Liver (tissue), 9 donors: ENCODE measurements around the gene MRAS. TPM values are rescaled to one million over a fixed set of nuclear protein-coding genes. Genes with fewer than 3 reads are reported as not detected.

Source experiments
- DNase-seq: peaks from one replicate; pipeline ENCODE4 v3.0.0-alpha.2; 2017; ENCODE audit warnings: low spot score
- H3K27ac ChIP-seq, 2 donors: one replicate each; pipeline ENCODE4 v1.7.0; 2013; ENCODE audit warnings: inconsistent platforms in 2 of 2, low read length in 2 of 2, control low read depth in 1 of 2, low read depth in 1 of 2, mild to moderate bottlenecking in 1 of 2
- H3K27me3 ChIP-seq, 4 donors: one replicate each; pipeline versions ENCODE4 v1.6.1 to v1.7.0; 2013; ENCODE audit warnings: low read length in 3 of 4, inconsistent platforms in 1 of 4, mild to moderate bottlenecking in 1 of 4, moderate library complexity in 1 of 4; ENCODE audit not compliant: control insufficient read depth in 4 of 4, insufficient read depth in 4 of 4
- H3K36me3 ChIP-seq, 4 donors: one replicate each; pipeline versions ENCODE4 v1.6.1 to v1.7.0; 2013; ENCODE audit warnings: low read length in 3 of 4, mild to moderate bottlenecking in 3 of 4, low read depth in 1 of 4, moderate library complexity in 1 of 4; ENCODE audit not compliant: control insufficient read depth in 4 of 4, insufficient read depth in 3 of 4
- H3K4me1 ChIP-seq, 4 donors: one replicate each; pipeline versions ENCODE4 v1.6.1 to v1.7.0; 2013; ENCODE audit warnings: low read length in 3 of 4, mild to moderate bottlenecking in 3 of 4, moderate library complexity in 1 of 4; ENCODE audit not compliant: control insufficient read depth in 4 of 4, insufficient read depth in 4 of 4
- H3K4me3 ChIP-seq, 3 donors: one replicate each; pipeline versions ENCODE4 v1.6.1 to v1.7.0; 2013; ENCODE audit warnings: low read length in 3 of 3, control low read depth in 1 of 3, low read depth in 1 of 3, mild to moderate bottlenecking in 1 of 3
- H3K9ac ChIP-seq, 2 donors: one replicate each; pipeline ENCODE4 v1.7.0; 2013; ENCODE audit warnings: low read length in 2 of 2, mild to moderate bottlenecking in 2 of 2, moderate library complexity in 2 of 2, control low read depth in 1 of 2, low read depth in 1 of 2
- H3K9me3 ChIP-seq, 4 donors: one replicate each; pipeline versions ENCODE4 v1.6.1 to v1.7.0; 2013; ENCODE audit warnings: low read length in 3 of 4; ENCODE audit not compliant: control insufficient read depth in 4 of 4
- EGR1 ChIP-seq, 2 donors: IDR thresholded peaks; 2 replicates each; pipeline ENCODE4 v1.6.1; 2016 to 2018; ENCODE audit warnings: antibody characterized with exemption in 2 of 2, low read depth in 2 of 2
- FOXA1 ChIP-seq: IDR thresholded peaks from 2 replicates; pipeline ENCODE4 v1.6.1; 2016; ENCODE audit warnings: antibody characterized with exemption
- FOXA2 ChIP-seq: IDR thresholded peaks from 2 replicates; pipeline ENCODE4 v1.6.1; 2016; ENCODE audit warnings: antibody characterized with exemption
- GABPA ChIP-seq, 2 donors: IDR thresholded peaks in 1 of 2; conservative IDR thresholded peaks in 1 of 2; 2 replicates each; pipeline ENCODE4 v1.6.1; 2016; ENCODE audit warnings: antibody characterized with exemption in 2 of 2, mild to moderate bottlenecking in 1 of 2, moderate library complexity in 1 of 2
- HNF4A ChIP-seq, 2 donors: conservative IDR thresholded peaks; 2 replicates each; pipeline ENCODE4 v1.6.1; 2016; ENCODE audit warnings: antibody characterized with exemption in 2 of 2, mild to moderate bottlenecking in 2 of 2
- HNF4G ChIP-seq: IDR thresholded peaks from 2 replicates; pipeline ENCODE4 v1.6.1; 2016; ENCODE audit warnings: antibody characterized with exemption
- NR2F2 ChIP-seq: IDR thresholded peaks from 2 replicates; pipeline ENCODE4 v1.6.1; 2016; ENCODE audit warnings: antibody characterized with exemption
- RAD21 ChIP-seq, 2 donors: IDR thresholded peaks; 2 replicates each; pipeline ENCODE4 v1.6.1; 2016; ENCODE audit warnings: antibody characterized with exemption in 2 of 2, mild to moderate bottlenecking in 2 of 2
- RXRA ChIP-seq, 2 donors: IDR thresholded peaks; 2 replicates each; pipeline ENCODE4 v1.6.1; 2017 to 2018; ENCODE audit warnings: antibody characterized with exemption in 2 of 2, mild to moderate bottlenecking in 1 of 2
- SP1 ChIP-seq: IDR thresholded peaks from 2 replicates; pipeline ENCODE4 v1.6.1; 2018; ENCODE audit warnings: antibody characterized with exemption, mild to moderate bottlenecking
- TAF1 ChIP-seq: conservative IDR thresholded peaks from 2 replicates; pipeline ENCODE4 v1.6.1; 2016; ENCODE audit warnings: antibody characterized with exemption, mild to moderate bottlenecking
- YY1 ChIP-seq: IDR thresholded peaks from 2 replicates; pipeline ENCODE4 v1.6.1; 2016; ENCODE audit warnings: antibody characterized with exemption, mild to moderate bottlenecking
- WGBS: extraction: QIAGEN DNeasy Blood & Tissue Kit; methylation state at CpG from one replicate; pipeline ENCODE4 v1.1.7; 2013; 5-methylcytosine and 5-hydroxymethylcytosine counted together
- polyA plus RNA-seq, 2 donors: library from polyadenylated mRNA; stranded (reverse) in 1 of 2; unstranded in 1 of 2; fragments of 200-250 nt in 1 of 2; fragments of >200 nt in 1 of 2; fragmentation: Nextera tagmentation in 1 of 2; extraction: Ambion mirVana in 1 of 2; gene quantifications; one replicate each; pipeline versions ENCODE4 v1.2.1 to v1.2.3, GENCODE V29; 2013 to 2015
- total RNA-seq, 2 donors: library from RNA; depleted of rRNA; stranded (reverse); fragments of >200 nt; gene quantifications; one replicate each; pipeline ENCODE4 v1.2.3, GENCODE V29; 2014
- TF ChIP-seq, protein P1 (sequence below): IDR thresholded peaks from 2 replicates; pipeline ENCODE4 v1.6.1; 2016; ENCODE audit warnings: antibody characterized with exemption
- TF ChIP-seq, protein P2 (sequence below): IDR thresholded peaks from 2 replicates; pipeline ENCODE4 v1.6.1; 2016; ENCODE audit warnings: antibody characterized with exemption, mild to moderate bottlenecking
- TF ChIP-seq, protein P3 (sequence below): IDR thresholded peaks from 2 replicates; pipeline ENCODE4 v1.6.1; 2016; ENCODE audit warnings: antibody characterized with exemption
- TF ChIP-seq, protein P4 (sequence below): fragments of 150-350 bp; IDR thresholded peaks from 2 replicates; pipeline ENCODE4 v1.5.1; 2017; ENCODE audit warnings: improper control_type of control experiment, low read depth, low read length; ENCODE audit not compliant: missing input control
- TF ChIP-seq, protein P5 (sequence below): IDR thresholded peaks from 2 replicates; pipeline ENCODE4 v1.6.1; 2016; ENCODE audit warnings: antibody characterized with exemption
- donor health status: healthy.
- donor health status: healthy.
- donor health status: healthy.
- donor health status: healthy.
- donor health status: healthy.

Gene MRAS
- total and polyA plus RNA-seq, 4 donors, result 1.6 to 2.6 (median 1.9) TPM

DNA sequence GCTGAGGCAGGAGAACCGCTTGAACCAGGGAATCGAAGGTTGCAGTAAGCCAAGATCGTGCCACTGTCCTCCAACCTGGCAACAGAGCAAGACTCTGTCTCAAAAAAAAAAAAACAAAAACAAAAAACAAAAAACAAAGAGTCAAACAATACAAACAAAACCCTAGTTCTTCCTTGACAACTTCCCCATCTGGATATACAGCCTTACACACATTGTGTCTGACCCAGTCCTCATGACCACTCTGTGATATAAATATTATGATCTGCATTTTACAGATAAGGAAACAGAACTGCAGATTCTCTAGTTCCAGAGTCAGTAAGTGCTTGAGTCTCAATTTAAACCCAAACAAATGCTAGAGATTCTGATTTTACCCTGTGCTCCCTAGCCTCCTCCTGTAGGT lies 81.3 kb downstream of the MRAS start:
- TF ChIP-seq, protein P1, sequence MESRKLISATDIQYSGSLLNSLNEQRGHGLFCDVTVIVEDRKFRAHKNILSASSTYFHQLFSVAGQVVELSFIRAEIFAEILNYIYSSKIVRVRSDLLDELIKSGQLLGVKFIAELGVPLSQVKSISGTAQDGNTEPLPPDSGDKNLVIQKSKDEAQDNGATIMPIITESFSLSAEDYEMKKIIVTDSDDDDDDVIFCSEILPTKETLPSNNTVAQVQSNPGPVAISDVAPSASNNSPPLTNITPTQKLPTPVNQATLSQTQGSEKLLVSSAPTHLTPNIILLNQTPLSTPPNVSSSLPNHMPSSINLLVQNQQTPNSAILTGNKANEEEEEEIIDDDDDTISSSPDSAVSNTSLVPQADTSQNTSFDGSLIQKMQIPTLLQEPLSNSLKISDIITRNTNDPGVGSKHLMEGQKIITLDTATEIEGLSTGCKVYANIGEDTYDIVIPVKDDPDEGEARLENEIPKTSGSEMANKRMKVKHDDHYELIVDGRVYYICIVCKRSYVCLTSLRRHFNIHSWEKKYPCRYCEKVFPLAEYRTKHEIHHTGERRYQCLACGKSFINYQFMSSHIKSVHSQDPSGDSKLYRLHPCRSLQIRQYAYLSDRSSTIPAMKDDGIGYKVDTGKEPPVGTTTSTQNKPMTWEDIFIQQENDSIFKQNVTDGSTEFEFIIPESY, result no peak
- no peak for TF ChIP-seq HNF4G
- TF ChIP-seq NR2F2, result no peak
- TF ChIP-seq FOXA2, result no peak
- TF ChIP-seq, protein P2, sequence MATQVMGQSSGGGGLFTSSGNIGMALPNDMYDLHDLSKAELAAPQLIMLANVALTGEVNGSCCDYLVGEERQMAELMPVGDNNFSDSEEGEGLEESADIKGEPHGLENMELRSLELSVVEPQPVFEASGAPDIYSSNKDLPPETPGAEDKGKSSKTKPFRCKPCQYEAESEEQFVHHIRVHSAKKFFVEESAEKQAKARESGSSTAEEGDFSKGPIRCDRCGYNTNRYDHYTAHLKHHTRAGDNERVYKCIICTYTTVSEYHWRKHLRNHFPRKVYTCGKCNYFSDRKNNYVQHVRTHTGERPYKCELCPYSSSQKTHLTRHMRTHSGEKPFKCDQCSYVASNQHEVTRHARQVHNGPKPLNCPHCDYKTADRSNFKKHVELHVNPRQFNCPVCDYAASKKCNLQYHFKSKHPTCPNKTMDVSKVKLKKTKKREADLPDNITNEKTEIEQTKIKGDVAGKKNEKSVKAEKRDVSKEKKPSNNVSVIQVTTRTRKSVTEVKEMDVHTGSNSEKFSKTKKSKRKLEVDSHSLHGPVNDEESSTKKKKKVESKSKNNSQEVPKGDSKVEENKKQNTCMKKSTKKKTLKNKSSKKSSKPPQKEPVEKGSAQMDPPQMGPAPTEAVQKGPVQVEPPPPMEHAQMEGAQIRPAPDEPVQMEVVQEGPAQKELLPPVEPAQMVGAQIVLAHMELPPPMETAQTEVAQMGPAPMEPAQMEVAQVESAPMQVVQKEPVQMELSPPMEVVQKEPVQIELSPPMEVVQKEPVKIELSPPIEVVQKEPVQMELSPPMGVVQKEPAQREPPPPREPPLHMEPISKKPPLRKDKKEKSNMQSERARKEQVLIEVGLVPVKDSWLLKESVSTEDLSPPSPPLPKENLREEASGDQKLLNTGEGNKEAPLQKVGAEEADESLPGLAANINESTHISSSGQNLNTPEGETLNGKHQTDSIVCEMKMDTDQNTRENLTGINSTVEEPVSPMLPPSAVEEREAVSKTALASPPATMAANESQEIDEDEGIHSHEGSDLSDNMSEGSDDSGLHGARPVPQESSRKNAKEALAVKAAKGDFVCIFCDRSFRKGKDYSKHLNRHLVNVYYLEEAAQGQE, result no peak
- TF ChIP-seq, protein P3, sequence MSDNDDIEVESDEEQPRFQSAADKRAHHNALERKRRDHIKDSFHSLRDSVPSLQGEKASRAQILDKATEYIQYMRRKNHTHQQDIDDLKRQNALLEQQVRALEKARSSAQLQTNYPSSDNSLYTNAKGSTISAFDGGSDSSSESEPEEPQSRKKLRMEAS, result no peak
- no peak for TF ChIP-seq HNF4A (conservative IDR thresholded peaks at IDR 0.05)
- TF ChIP-seq TAF1, result no peak
- TF ChIP-seq RAD21 (IDR thresholded peaks at IDR 0.05), result no peak
- no peak for TF ChIP-seq RXRA (IDR thresholded peaks at IDR 0.05)
- TF ChIP-seq, protein P4, sequence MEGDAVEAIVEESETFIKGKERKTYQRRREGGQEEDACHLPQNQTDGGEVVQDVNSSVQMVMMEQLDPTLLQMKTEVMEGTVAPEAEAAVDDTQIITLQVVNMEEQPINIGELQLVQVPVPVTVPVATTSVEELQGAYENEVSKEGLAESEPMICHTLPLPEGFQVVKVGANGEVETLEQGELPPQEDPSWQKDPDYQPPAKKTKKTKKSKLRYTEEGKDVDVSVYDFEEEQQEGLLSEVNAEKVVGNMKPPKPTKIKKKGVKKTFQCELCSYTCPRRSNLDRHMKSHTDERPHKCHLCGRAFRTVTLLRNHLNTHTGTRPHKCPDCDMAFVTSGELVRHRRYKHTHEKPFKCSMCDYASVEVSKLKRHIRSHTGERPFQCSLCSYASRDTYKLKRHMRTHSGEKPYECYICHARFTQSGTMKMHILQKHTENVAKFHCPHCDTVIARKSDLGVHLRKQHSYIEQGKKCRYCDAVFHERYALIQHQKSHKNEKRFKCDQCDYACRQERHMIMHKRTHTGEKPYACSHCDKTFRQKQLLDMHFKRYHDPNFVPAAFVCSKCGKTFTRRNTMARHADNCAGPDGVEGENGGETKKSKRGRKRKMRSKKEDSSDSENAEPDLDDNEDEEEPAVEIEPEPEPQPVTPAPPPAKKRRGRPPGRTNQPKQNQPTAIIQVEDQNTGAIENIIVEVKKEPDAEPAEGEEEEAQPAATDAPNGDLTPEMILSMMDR, result no peak
- no peak for TF ChIP-seq SP1
- no peak for TF ChIP-seq GABPA (IDR thresholded peaks at IDR 0.05 in 1 of 2, conservative IDR thresholded peaks at IDR 0.05 in 1 of 2)
- no peak for TF ChIP-seq YY1
- H3K36me3 ChIP-seq, result no peaks in the 10 kb centered on the region
- H3K4me3 ChIP-seq, result no peak overlapping the region
- peaks cover 3 to 10% (median 7%) of the 10 kb centered on the region in 4 donors for H3K4me1 ChIP-seq
- WGBS, result 95% methylated on average over 3 of the region's 3 CpGs
- H3K27ac ChIP-seq, result no peak overlapping the region
- H3K9ac ChIP-seq, result no peak overlapping the region
- no peaks in the 10 kb centered on the region for H3K27me3 ChIP-seq
- H3K9me3 ChIP-seq, result no peaks in the 10 kb centered on the region
- DNase-seq, result no peak

DNA sequence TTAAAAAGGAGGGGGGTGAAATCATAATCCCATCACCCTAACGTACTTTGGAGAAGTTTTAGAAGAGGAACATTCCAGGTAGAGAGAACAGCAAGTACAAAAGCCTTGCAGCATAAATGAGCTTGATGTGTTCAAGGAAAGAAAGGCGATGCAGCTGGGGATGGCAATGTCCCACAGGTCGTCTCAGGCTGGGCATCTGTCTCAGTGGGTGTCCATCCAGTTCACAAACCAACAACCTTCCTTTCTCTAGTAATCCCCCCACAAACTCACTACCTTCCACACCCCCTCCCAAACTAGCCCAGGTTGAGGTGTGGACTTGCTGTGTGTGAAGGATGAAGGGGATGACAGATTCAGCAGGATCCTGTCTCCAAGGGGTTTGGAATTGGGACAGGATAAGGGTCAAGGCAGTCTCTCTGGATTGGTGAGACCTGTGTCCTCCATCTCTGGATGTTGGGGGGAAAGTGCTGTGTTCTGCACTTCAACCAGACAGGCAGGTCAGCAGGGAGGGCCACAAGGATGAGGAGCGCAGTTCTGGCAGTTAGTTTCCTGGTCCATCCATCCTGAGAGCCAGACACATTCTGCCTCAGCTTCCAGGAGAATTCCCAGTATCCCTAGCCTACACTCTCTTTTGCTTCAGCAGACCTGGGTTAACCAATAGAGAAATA lies 84.3 kb downstream of the MRAS start:
- WGBS, result 80% methylated on average over 4 of the region's 4 CpGs
- Histone ChIP-seq H3K4me3 (no peak overlapping the region), H3K9me3 (no peaks in the 10 kb centered on the region), H3K9ac (no peak overlapping the region), H3K4me1 (peaks cover 8 to 20% (median 14%) of the 10 kb centered on the region in 4 donors), H3K27ac (no peak overlapping the region), H3K36me3 (no peaks in the 10 kb centered on the region), H3K27me3 (peaks cover 0 to 4% (median 2%) of the 10 kb centered on the region in 4 donors)
- DNase-seq, result no peak
- TF ChIP-seq RAD21 (IDR thresholded peaks at IDR 0.05), result no peak
- TF ChIP-seq TAF1, result no peak
- TF ChIP-seq, protein P1, result no peak
- TF ChIP-seq RXRA (IDR thresholded peaks at IDR 0.05), result no peak
- TF ChIP-seq EGR1 (IDR thresholded peaks at IDR 0.05; ENCODE audit: low read depth in 2 of 2), result no peak
- TF ChIP-seq, protein P5, sequence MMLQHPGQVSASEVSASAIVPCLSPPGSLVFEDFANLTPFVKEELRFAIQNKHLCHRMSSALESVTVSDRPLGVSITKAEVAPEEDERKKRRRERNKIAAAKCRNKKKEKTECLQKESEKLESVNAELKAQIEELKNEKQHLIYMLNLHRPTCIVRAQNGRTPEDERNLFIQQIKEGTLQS, result no peak
- no peak for TF ChIP-seq GABPA (IDR thresholded peaks at IDR 0.05 in 1 of 2, conservative IDR thresholded peaks at IDR 0.05 in 1 of 2)
- TF ChIP-seq, protein P2, result no peak
- no peak for TF ChIP-seq FOXA2
- no peak for TF ChIP-seq HNF4A (conservative IDR thresholded peaks at IDR 0.05)
- TF ChIP-seq NR2F2, result no peak
- TF ChIP-seq FOXA1, result no peak
- no peak for TF ChIP-seq HNF4G
- no peak for TF ChIP-seq SP1
